Measurements from ENCODE around the gene GRPEL2.

The GRPEL2 gene

DNA sequence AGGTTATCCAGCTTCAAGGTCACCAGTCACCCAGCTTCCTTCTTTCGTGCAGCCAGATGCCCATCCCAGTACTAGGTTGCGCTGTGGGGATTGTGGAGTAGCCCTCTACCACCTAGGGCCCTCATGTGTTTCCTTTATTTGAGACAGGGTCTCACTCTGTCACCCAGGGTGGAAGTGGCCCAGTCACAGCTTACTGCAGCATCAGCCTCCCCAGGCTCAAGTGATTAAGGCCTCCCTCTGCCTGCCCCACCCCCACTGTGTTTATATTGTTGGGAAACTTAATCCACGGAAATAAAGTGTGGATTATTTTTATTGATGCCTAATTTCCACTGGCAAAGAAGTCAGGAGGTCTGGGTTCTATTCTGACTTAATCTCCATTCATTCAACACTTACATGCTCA is 29.5 kb downstream of the GRPEL2 start:
- no peak overlapping the region for H3K9ac ChIP-seq (ENCODE audit: low read length)
- no peak overlapping the region for H2AFZ ChIP-seq (ENCODE audit: low read depth, low read length, severe bottlenecking)
- H3K27ac ChIP-seq (ENCODE audit: low read depth, low read length): no peak overlapping the region
- H4K20me1 ChIP-seq (ENCODE audit: low read depth, low read length): no peaks in the 10 kb centered on the region
- H3K4me2 ChIP-seq (ENCODE audit: low read depth, low read length, poor library complexity, severe bottlenecking): no peak overlapping the region
- H3F3A ChIP-seq (ENCODE audit: insufficient read depth): no peaks in the 10 kb centered on the region
- no peaks in the 10 kb centered on the region for H3K36me3 ChIP-seq (ENCODE audit: low read length)
- no peaks in the 10 kb centered on the region for H3K27me3 ChIP-seq (ENCODE audit: low read length)
- H3K79me2 ChIP-seq (ENCODE audit: insufficient read depth, low read length): no peaks in the 10 kb centered on the region
- no peaks in the 10 kb centered on the region for H3K9me2 ChIP-seq (replicated peaks; ENCODE audit: insufficient read depth, low read length)
- TF ChIP-seq, protein P1, sequence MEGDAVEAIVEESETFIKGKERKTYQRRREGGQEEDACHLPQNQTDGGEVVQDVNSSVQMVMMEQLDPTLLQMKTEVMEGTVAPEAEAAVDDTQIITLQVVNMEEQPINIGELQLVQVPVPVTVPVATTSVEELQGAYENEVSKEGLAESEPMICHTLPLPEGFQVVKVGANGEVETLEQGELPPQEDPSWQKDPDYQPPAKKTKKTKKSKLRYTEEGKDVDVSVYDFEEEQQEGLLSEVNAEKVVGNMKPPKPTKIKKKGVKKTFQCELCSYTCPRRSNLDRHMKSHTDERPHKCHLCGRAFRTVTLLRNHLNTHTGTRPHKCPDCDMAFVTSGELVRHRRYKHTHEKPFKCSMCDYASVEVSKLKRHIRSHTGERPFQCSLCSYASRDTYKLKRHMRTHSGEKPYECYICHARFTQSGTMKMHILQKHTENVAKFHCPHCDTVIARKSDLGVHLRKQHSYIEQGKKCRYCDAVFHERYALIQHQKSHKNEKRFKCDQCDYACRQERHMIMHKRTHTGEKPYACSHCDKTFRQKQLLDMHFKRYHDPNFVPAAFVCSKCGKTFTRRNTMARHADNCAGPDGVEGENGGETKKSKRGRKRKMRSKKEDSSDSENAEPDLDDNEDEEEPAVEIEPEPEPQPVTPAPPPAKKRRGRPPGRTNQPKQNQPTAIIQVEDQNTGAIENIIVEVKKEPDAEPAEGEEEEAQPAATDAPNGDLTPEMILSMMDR (IDR thresholded peaks at IDR 0.05; ENCODE audit: insufficient read depth, low read length, poor library complexity, severe bottlenecking): no peak
- no peak for TF ChIP-seq EZH2phosphoT487 (conservative IDR thresholded peaks at IDR 0.05; ENCODE audit: low read length)
- no peak overlapping the region for H3K4me3 ChIP-seq (ENCODE audit: insufficient read depth, low read length, poor library complexity, severe bottlenecking)
- H3K9me3 ChIP-seq (ENCODE audit: insufficient read depth, low read length): no peaks in the 10 kb centered on the region

DNA sequence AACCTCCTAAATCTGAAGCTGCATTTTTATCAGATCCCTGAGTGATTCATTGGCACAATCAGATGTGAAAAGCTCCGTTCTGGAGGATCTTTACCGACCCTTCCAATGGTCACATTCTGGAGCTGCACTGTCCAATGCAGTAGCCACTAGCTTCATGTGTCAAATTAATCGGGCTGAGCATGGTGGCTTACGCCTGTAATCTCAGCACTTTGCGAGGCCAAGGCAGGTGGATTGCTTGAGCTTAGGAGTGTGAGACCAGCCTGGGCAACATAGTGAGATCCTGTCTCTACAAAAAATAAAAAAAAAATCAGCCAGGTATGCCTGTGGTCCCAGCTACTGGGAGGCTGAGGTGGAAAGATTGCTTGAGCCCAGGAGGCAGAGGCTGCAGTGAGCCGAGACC is 30.1 kb downstream of the GRPEL2 start:
- H3K27me3 ChIP-seq (ENCODE audit: low read length): no peaks in the 10 kb centered on the region
- H3K9ac ChIP-seq (ENCODE audit: low read length): no peak overlapping the region
- no peaks in the 10 kb centered on the region for H3K9me2 ChIP-seq (replicated peaks; ENCODE audit: insufficient read depth, low read length)
- no peaks in the 10 kb centered on the region for H3K79me2 ChIP-seq (ENCODE audit: insufficient read depth, low read length)
- TF ChIP-seq EZH2phosphoT487 (conservative IDR thresholded peaks at IDR 0.05; ENCODE audit: low read length): no peak
- TF ChIP-seq, protein P1 (IDR thresholded peaks at IDR 0.05; ENCODE audit: insufficient read depth, low read length, poor library complexity, severe bottlenecking): no peak
- no peak overlapping the region for H3K4me2 ChIP-seq (ENCODE audit: low read depth, low read length, poor library complexity, severe bottlenecking)
- H4K20me1 ChIP-seq (ENCODE audit: low read depth, low read length): no peaks in the 10 kb centered on the region
- no peak overlapping the region for H2AFZ ChIP-seq (ENCODE audit: low read depth, low read length, severe bottlenecking)
- H3K9me3 ChIP-seq (ENCODE audit: insufficient read depth, low read length): no peaks in the 10 kb centered on the region
- no peaks in the 10 kb centered on the region for H3F3A ChIP-seq (ENCODE audit: insufficient read depth)
- H3K4me3 ChIP-seq (ENCODE audit: insufficient read depth, low read length, poor library complexity, severe bottlenecking): no peak overlapping the region
- H3K27ac ChIP-seq (ENCODE audit: low read depth, low read length): no peak overlapping the region
- H3K36me3 ChIP-seq (ENCODE audit: low read length): no peaks in the 10 kb centered on the region

DNA sequence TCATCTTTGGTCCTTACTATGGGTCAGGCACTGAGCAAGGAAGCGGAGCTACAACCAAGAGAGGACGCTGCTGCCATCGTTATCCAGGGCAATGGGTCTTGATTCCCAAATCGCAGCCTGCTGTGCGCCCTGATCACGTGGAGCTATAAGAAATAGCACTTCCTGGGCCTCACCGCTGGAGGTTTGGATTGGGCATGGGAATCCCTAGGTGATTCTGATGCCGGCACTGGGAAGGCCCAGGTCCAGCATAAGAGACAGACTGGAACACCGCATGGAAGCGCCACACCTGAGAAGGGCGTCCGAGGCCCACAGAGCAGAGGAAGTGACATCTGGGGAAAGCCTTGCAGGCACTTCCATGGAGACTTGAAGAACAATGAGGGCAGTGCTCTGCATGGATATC is 30.8 kb downstream of the GRPEL2 start:
- Histone ChIP-seq H3K79me2 (ENCODE audit: insufficient read depth, low read length) (no peaks in the 10 kb centered on the region), H3F3A (ENCODE audit: insufficient read depth) (no peaks in the 10 kb centered on the region), H3K27me3 (ENCODE audit: low read length) (no peaks in the 10 kb centered on the region), H3K4me3 (ENCODE audit: insufficient read depth, low read length, poor library complexity, severe bottlenecking) (no peak overlapping the region), H2AFZ (ENCODE audit: low read depth, low read length, severe bottlenecking) (no peak overlapping the region), H3K27ac (ENCODE audit: low read depth, low read length) (no peak overlapping the region), H3K9me2 (replicated peaks; ENCODE audit: insufficient read depth, low read length) (no peaks in the 10 kb centered on the region), H3K4me2 (ENCODE audit: low read depth, low read length, poor library complexity, severe bottlenecking) (no peak overlapping the region), H4K20me1 (ENCODE audit: low read depth, low read length) (no peaks in the 10 kb centered on the region), H3K36me3 (ENCODE audit: low read length) (no peaks in the 10 kb centered on the region), H3K9me3 (ENCODE audit: insufficient read depth, low read length) (no peaks in the 10 kb centered on the region), H3K9ac (ENCODE audit: low read length) (no peak overlapping the region)
- TF ChIP-seq EZH2phosphoT487 (conservative IDR thresholded peaks at IDR 0.05; ENCODE audit: low read length): no peak
- TF ChIP-seq, protein P1 (IDR thresholded peaks at IDR 0.05; ENCODE audit: insufficient read depth, low read length, poor library complexity, severe bottlenecking): no peak
